ENCODE measurements around the gene BAIAP2L2. TPM values are rescaled to one million over a fixed set of nuclear protein-coding genes. Genes with fewer than 3 reads are reported as not detected.

The BAIAP2L2 gene
- polyA plus RNA-seq, 2 of the 4 experiments (the other 2 are of a cell fraction): 3.5 to 4.7 TPM

DNA sequence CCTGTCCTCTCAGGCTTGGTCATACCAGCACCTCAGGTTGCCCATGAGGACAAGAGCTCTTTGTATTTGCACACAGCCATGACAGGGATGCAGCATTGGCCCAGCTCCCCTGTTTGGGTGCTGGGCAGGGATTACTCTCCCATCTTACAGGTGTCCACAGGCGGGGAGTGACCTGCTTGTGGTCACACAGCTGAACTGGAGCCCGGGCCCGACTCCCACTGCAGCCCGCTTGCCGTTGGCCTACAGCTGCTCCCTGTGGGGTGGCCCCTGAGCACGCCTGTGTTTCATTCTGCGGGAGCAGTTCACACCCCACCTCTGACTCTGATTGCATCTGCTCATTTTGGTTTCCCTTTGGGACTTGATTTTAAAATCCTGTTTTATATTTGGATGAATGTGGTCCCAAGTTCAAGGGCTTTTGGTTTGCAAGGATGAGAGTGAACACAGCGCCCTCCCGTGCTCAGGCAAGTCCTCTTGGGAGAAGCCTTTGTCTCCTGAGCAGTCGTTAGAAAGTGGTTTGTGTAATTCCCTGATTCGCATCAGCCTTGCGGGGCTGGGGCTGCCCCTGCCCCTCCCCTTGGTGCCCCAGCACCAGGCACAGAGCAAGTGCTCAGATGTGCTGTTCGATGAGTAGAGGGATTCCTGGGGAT lies 44.0 kb downstream of the BAIAP2L2 start:
- ATAC-seq (no peak), FAIRE-seq (no peak), DNase-seq (ENCODE audit: low read depth in 1 of 2, low spot score in 1 of 2) (no peak)
- no peak overlapping the region for H3K27ac ChIP-seq
- no peaks in the 10 kb centered on the region for H3K9me3 ChIP-seq
- no peak overlapping the region for H3K4me3 ChIP-seq
- POLR2A ChIA-PET: no interaction called here
- TF ChIP-seq TP53 (CRISPR knock-in tag; IDR thresholded peaks at IDR 0.05) (no peak), CBX2 (IDR thresholded peaks at IDR 0.05; ENCODE audit: borderline replicate concordance, low read depth) (no peak), FOSL2 (IDR thresholded peaks at IDR 0.05) (no peak), FOSL2 (CRISPR knock-in tag; IDR thresholded peaks at IDR 0.05) (no peak)
- TF ChIP-seq, protein P1, sequence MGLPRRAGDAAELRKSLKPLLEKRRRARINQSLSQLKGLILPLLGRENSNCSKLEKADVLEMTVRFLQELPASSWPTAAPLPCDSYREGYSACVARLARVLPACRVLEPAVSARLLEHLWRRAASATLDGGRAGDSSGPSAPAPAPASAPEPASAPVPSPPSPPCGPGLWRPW (IDR thresholded peaks at IDR 0.05): no peak
- 89% methylated on average over 8 of the region's 13 CpGs for WGBS (ENCODE audit: missing lambda C conversion rate)
- H3K4me1 ChIP-seq: no peaks in the 10 kb centered on the region
- CTCF ChIA-PET: interaction anchor here (1.2 to 1.3 kb wide), 2 partner anchors 13 to 14 kb away, joined by 3 to 6 read pairs; no protein-coding TSS in a partner anchor
- H3K4me2 ChIP-seq: no peak overlapping the region

GRCh38 chr22:38065539-38065938 lies 44.9 kb downstream of the BAIAP2L2 start:
- H3K4me1 ChIP-seq: no peaks in the 10 kb centered on the region
- no peak overlapping the region for H3K4me3 ChIP-seq
- no peak for DNase-seq (ENCODE audit: low read depth in 1 of 2, low spot score in 1 of 2)
- TF ChIP-seq NPAS2 (CRISPR knock-in tag; IDR thresholded peaks at IDR 0.05; ENCODE audit: borderline replicate concordance) (no peak), MAFK (IDR thresholded peaks at IDR 0.05; ENCODE audit: partially characterized antibody) (no peak), HOXA7 (CRISPR knock-in tag; IDR thresholded peaks at IDR 0.05) (no peak), HMGXB4 (CRISPR knock-in tag; IDR thresholded peaks at IDR 0.05; ENCODE audit: borderline replicate concordance) (no peak)
- TF ChIP-seq, protein P2, sequence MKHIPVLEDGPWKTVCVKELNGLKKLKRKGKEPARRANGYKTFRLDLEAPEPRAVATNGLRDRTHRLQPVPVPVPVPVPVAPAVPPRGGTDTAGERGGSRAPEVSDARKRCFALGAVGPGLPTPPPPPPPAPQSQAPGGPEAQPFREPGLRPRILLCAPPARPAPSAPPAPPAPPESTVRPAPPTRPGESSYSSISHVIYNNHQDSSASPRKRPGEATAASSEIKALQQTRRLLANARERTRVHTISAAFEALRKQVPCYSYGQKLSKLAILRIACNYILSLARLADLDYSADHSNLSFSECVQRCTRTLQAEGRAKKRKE (CRISPR knock-in tag; IDR thresholded peaks at IDR 0.05; ENCODE audit: low read depth): no peak
- no peak for FAIRE-seq
- CTCF ChIA-PET: interaction anchor here (1.2 to 1.3 kb wide), 2 partner anchors 13 to 14 kb away, joined by 3 to 6 read pairs; no protein-coding TSS in a partner anchor
- WGBS (ENCODE audit: missing lambda C conversion rate): 96% methylated on average over 8 of the region's 8 CpGs
- H3K9me3 ChIP-seq: no peaks in the 10 kb centered on the region
- POLR2A ChIA-PET: no interaction called here
- ATAC-seq: no peak
- H3K27ac ChIP-seq: no peak overlapping the region
- no peak overlapping the region for H3K4me2 ChIP-seq

DNA sequence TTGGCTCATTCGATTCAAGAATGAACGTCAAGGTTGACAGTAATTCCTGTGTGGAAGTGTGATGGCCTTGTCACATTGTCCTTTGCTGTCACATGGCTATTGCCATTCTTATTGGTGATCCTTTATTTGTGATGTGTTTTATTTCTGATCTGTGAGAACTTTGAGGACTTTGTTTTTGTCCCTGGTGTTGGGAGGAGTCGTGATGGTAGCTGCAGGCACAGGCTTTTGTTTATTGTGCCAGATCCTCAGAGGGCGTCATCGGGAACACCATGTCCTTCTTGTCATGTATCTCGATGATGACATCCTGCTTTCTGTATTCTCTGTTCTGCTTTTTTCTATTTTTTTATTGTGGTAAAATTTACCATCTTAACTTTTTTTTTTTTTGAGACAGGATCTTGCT lies 47.7 kb downstream of the BAIAP2L2 start:
- FAIRE-seq (no peak), DNase-seq (ENCODE audit: low read depth in 1 of 2, low spot score in 1 of 2) (no peak), ATAC-seq (no peak)
- POLR2A ChIA-PET: no interaction called here
- H3K4me3 ChIP-seq: no peak overlapping the region
- TF ChIP-seq FOSB (CRISPR knock-in tag; IDR thresholded peaks at IDR 0.05): no peak
- no peak for TF ChIP-seq HDAC2 (IDR thresholded peaks at IDR 0.05)
- no peak for TF ChIP-seq HMGXB4 (CRISPR knock-in tag; IDR thresholded peaks at IDR 0.05; ENCODE audit: borderline replicate concordance)
- no peak for TF ChIP-seq JUN (IDR thresholded peaks at IDR 0.05)
- TF ChIP-seq CTCF (IDR thresholded peaks at IDR 0.05): no peak
- TF ChIP-seq MYC (IDR thresholded peaks at IDR 0.05; ENCODE audit: borderline replicate concordance, low read length): no peak
- no peak for TF ChIP-seq POLR2A (IDR thresholded peaks at IDR 0.05; ENCODE audit: low read length)
- TF ChIP-seq EHMT2 (IDR thresholded peaks at IDR 0.05; ENCODE audit: low read depth): no peak
- no peak for TF ChIP-seq ZNF302 (CRISPR knock-in tag; IDR thresholded peaks at IDR 0.05)
- TF ChIP-seq FOSL2 (IDR thresholded peaks at IDR 0.05): no peak
- no peak for TF ChIP-seq FOSL2 (CRISPR knock-in tag; IDR thresholded peaks at IDR 0.05)
- TF ChIP-seq SREBF2 (IDR thresholded peaks at IDR 0.05): no peak
- no peak for TF ChIP-seq GATA3 (IDR thresholded peaks at IDR 0.05; ENCODE audit: borderline replicate concordance)
- TF ChIP-seq PBX3 (IDR thresholded peaks at IDR 0.05): no peak
- TF ChIP-seq NR3C1 (IDR thresholded peaks at IDR 0.05): no peak
- TF ChIP-seq, protein P2 (CRISPR knock-in tag; IDR thresholded peaks at IDR 0.05; ENCODE audit: low read depth): no peak
- H3K4me1 ChIP-seq: 0 out of 3 replicates have a peak, but pooled peaks cover 2% of the 10 kb centered on the region
- no peak overlapping the region; a peak in 1 of 6 replicates for H3K27ac ChIP-seq
- no peaks in the 10 kb centered on the region for H3K9me3 ChIP-seq
- CTCF ChIA-PET: interaction anchor here (0.6 to 2.4 kb wide), 2 partner anchors 10 to 604 kb away, joined by 3 to 9 read pairs; no protein-coding TSS in a partner anchor
- no peak overlapping the region for H3K4me2 ChIP-seq
- WGBS (ENCODE audit: missing lambda C conversion rate): 85% methylated on average over 6 of the region's 6 CpGs

Data from A549 (cell line).